ENCODE data around the gene ATP5F1A. TPM values are rescaled to one million over a fixed set of nuclear protein-coding genes. Genes with fewer than 3 reads are reported as not detected.

The ATP5F1A gene
- total RNA-seq, 2 donors from 2014 or later: 457 to 522 TPM

- DNase-seq (ENCODE audit: low spot score): no peak
- WGBS: 98% methylated on average over 6 of the region's 6 CpGs
- no peaks in the 10 kb centered on the region for H3K36me3 ChIP-seq
- H3K27me3 ChIP-seq (replicated peaks; ENCODE audit: insufficient read depth): no peaks in the 10 kb centered on the region
- intact Hi-C loops (cut with DNase I): no loop called here
- H3K4me3 ChIP-seq: no peak overlapping the region
- H3K4me1 ChIP-seq (replicated peaks): no peaks in the 10 kb centered on the region
- no peaks in the 10 kb centered on the region for H3K9me3 ChIP-seq
- no peak overlapping the region for H3K27ac ChIP-seq
- TF ChIP-seq POLR2A (IDR thresholded peaks at IDR 0.05) (no peak), POLR2AphosphoS5 (IDR thresholded peaks at IDR 0.05) (no peak), CTCF (IDR thresholded peaks at IDR 0.05) (no peak)
These were observed 52.0 kb downstream of the ATP5F1A start for GRCh38 chr18:46046126-46046525.

GRCh38 chr18:46042571-46043123 is 55.4 kb downstream of the ATP5F1A start:
- no peaks in the 10 kb centered on the region for H3K9me3 ChIP-seq
- TF ChIP-seq POLR2AphosphoS5 (IDR thresholded peaks at IDR 0.05): no peak
- no peak for TF ChIP-seq POLR2A (IDR thresholded peaks at IDR 0.05)
- no peak for TF ChIP-seq CTCF (IDR thresholded peaks at IDR 0.05)
- no peaks in the 10 kb centered on the region for H3K36me3 ChIP-seq
- H3K27ac ChIP-seq: no peak overlapping the region
- no peak for DNase-seq (ENCODE audit: low spot score)
- H3K4me1 ChIP-seq (replicated peaks): no peaks in the 10 kb centered on the region
- intact Hi-C loops (cut with DNase I): no loop called here
- no peaks in the 10 kb centered on the region for H3K27me3 ChIP-seq (replicated peaks; ENCODE audit: insufficient read depth)
- 22% methylated on average over 3 of the region's 3 CpGs for WGBS
- H3K4me3 ChIP-seq: no peak overlapping the region

- 84% methylated on average over 5 of the region's 5 CpGs for WGBS
- no peak overlapping the region for H3K27ac ChIP-seq
These were observed 57.4 kb downstream of the ATP5F1A start for GRCh38 chr18:46040747-46041104.

GRCh38 chr18:46040033-46040746 is 57.9 kb downstream of the ATP5F1A start:
- intact Hi-C loops (cut with DNase I): no loop called here
- WGBS: 66% methylated on average over 5 of the region's 5 CpGs
- TF ChIP-seq POLR2A (IDR thresholded peaks at IDR 0.05) (no peak), CTCF (IDR thresholded peaks at IDR 0.05) (no peak), POLR2AphosphoS5 (IDR thresholded peaks at IDR 0.05) (no peak)
- Histone ChIP-seq H3K27me3 (replicated peaks; ENCODE audit: insufficient read depth) (no peaks in the 10 kb centered on the region), H3K36me3 (no peaks in the 10 kb centered on the region), H3K27ac (no peak overlapping the region), H3K9me3 (no peaks in the 10 kb centered on the region), H3K4me3 (no peak overlapping the region), H3K4me1 (replicated peaks) (no peaks in the 10 kb centered on the region)
- DNase-seq (ENCODE audit: low spot score): no peak

More at GRCh38 chr18:46040747-46041104, 57.4 kb downstream of the ATP5F1A start:
- Histone ChIP-seq H3K4me3 (no peak overlapping the region), H3K4me1 (replicated peaks) (no peaks in the 10 kb centered on the region), H3K9me3 (no peaks in the 10 kb centered on the region), H3K36me3 (no peaks in the 10 kb centered on the region), H3K27me3 (replicated peaks; ENCODE audit: insufficient read depth) (no peaks in the 10 kb centered on the region)
- no peak for DNase-seq (ENCODE audit: low spot score)
- no peak for TF ChIP-seq CTCF (IDR thresholded peaks at IDR 0.05)
- TF ChIP-seq POLR2AphosphoS5 (IDR thresholded peaks at IDR 0.05): no peak
- no peak for TF ChIP-seq POLR2A (IDR thresholded peaks at IDR 0.05)
- intact Hi-C loops (cut with DNase I): no loop called here

All from prostate gland (tissue), 2 donors.